ENCODE measurements around the gene SLC35A2. TPM values are rescaled to one million over a fixed set of nuclear protein-coding genes. Genes with fewer than 3 reads are reported as not detected.
A peak's percentile ranks its signal among the peaks of the same experiment; 100 is the strongest.

Gene SLC35A2
- total RNA-seq (2014; rRNA removed; shearing (Covaris generic)) = 24.8 and 24.9 TPM in 2 replicates

DNA sequence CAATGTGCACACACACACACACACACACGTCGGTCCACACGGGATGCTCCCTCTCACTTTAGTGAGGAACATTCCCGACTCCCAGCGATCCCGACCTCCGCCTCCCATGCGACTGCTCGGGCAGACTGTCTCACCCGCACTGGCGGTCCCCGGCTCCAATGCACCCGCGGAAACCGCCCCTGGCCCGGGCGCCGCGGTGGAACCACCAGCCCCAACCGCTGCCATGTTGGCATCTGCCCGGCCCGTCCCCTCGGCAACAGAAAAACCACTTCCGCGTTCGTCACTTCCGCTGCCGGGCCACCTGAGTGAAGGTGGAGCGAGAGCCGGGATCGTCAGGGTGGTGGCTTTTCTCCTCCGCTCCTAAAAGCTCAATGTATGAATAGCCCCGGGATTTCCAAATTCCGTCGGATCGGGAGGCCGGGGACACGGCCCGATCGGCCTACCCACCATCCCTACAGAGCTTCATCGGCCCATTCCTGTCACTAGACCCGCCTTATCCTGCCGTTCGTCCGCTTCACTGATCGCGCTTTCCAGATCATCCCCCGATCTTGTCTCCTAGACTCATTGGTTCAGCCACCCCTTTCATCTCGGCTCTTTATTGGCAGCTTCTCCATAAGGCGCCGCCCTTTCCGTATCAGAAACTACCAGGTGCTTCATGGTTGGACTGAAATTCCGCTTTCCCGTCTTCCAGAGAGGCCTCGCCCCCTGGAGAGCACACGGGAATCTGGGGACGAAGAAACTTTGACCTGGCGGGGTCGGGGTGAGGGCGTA is at the start of gene SLC35A2:
TSS of gene SLC35A2 (minus strand) at position 235 of the 771 bp plus-strand sequence. CDS start at position 225, 10 bp downstream.
- DNase-seq (ENCODE audit: low read depth) = peak; percentile 78

DNA sequence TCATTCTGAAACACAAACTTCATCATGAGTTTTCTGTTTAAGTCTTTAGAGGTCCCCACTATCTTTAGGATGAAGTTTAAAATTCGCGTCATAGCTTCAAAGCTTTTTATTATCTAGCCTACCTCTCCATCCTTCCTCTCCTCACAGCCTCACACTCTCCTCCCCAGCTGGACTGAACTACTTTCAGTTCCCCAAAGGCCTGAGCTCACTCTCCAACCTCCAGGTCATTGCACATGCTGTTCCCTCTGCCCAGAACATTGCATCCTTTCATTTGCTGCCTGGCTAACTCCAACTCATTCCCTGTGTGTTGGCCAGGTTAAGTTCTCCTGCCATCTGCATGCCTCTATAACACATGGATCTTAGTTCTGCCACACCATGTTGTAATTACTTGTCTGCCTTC is 48.8 kb upstream of the SLC35A2 start:
- DNase-seq (ENCODE audit: low read depth) = no peak

GRCh38 chrX:48958635-48959094 is 47.2 kb upstream of the SLC35A2 start:
- peak; percentile 63 for DNase-seq (ENCODE audit: low read depth)

DNA sequence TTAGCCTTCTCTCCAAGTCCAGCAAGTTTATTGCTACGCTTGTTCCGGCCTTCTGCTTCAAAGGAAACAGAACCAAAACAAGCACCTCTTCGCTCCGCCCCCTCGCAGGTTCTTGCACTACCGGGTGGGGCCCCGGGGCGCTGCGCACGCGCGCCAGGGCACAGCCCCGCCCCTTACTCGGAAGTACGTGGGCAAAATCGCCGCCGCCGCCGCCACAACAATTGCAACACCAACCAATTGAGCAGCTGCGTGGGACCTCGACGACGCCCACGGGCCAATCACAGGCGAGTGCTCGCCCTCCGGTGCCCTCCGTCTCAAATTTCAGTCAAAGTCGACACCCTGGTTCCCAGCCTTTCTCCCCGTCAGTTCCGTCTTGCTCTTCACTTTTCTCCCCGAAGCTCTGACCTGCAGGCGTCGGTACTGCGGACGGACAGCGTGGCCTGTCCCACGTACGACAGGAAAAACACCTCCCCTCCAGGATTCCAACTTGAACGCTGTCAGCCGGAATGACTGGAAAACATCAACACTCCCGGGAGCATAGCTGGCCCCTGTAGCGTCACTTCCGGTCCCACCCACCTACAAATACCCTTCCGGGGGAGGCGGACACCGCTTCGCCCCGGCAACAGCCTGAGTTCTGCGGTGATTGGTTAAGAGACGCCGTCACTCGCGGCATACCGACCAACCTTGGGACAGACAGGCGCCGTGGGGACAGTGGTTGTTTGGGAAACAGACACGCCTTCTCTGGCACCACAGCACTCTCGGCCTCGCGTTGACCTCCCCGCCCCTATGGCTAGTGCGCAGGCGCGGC is 46.6 kb upstream of the SLC35A2 start:
- peak; percentile 96 for DNase-seq (ENCODE audit: low read depth)

DNA sequence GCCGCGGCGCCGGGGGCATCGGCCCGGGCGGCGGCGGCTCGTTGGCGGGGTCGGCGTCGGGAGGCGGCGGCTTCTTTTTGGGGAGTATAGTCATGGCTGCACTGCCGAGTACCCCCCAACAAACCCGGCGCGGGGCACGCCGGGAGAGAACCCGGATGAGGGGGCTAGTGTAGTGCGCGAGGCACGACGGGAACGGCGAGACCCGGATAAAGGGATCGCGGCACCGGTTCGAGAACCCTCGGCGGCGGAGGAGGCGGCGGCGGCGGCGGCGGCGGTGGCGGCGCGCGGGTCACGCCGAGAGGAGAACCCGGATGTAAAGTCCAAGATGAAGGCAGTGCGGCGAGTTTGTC is 46.0 kb upstream of the SLC35A2 start, which contains the start of gene OTUD5:
TSS of gene OTUD5 (minus strand) at position 131 of the 350 bp plus-strand sequence. CDS start at position 94, 37 bp downstream.
- peak; percentile 71 for DNase-seq (ENCODE audit: low read depth)

DNA sequence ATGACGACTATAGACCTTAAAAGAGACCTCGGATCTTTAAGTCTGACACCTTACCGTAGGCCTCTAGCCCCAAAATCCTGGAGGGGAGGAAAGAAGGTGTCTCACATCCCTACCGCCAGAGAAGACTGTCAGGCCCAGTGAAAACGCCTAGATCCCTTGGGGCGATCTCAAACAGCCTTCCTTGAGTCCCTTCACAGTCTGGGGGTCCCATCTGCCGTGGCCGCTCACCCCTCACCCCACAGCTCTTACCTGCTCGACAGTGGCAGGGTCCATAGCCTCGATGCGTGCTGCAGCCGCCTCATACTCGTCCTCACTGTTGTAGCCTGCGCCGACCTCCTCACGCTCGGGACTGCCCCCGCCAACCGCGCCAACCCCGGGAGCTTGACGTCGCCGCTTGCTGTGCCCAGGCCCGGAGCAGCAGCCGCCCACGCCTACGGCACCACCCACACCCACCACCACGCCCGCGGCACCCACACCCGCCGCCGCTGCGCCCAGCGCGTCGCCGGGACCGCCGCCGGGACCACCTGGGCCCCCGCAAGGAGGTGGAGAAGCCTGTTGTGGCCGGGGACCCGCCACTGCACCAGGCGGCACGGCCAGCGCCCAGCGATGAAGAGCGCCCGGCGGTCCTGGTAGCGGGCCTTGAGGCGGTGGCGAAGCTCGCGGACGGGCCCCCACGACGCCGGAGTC is 45.4 kb upstream of the SLC35A2 start:
- DNase-seq (ENCODE audit: low read depth) = peak; percentile 9

DNA sequence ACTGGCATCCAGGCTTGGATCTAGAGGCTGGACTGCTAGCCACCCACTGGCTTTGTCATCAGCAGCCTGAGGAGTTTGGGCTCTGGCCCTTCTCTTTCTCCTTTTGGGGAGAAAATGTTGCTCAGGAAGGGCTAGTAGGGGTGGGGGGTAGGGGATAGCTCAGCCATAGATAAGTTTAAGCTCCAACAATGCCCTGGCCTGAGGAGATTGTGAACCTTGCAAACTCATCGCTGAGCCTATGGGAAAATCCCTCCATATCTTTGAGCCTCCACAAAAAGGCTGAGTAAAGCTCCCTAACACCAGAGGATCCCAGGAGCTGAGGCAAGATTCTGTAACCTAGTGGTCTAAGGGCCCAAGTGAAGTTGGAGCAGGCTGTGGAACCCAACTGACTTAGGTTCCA is 37.1 kb upstream of the SLC35A2 start:
- DNase-seq (ENCODE audit: low read depth) = no peak

DNA sequence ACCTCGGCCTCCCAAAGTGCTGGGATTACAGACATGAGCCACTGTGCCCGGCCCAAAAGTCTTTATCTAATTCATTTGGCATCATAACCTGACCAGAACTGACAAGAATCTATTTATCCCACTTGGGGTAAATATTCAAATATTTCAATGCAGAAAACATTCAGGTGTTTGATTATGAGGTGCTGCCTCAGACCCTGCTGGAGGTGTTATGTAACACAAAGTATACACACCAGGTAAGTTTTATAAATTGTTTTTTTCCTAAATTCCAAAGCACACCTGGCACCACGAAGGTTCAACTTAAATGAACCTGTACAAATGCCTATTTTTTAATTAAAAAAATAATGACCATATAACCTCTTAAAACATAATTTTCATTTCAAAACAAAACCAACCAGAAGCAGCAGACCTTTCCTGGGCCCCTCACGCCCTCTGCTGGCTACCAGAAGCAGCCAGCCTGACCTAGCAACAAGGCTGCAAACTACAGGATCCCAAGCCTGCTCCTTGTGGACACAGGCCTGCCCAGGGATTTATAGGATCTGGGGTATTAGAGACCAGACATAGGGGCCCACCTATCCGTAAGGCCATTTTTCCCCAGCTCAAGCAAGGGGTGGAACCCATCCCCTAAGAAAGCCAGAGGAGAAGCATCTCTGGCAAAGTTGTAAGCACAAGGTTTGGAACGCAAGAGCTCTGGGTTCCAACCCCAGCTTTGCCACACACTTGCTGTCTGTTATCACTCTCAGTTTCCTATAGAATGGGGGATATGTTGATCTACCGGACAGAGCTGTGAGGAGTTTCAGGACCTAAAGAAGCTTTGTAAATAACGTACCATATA is 34.3 kb upstream of the SLC35A2 start:
- peak; percentile 36 for DNase-seq (ENCODE audit: low read depth)

DNA sequence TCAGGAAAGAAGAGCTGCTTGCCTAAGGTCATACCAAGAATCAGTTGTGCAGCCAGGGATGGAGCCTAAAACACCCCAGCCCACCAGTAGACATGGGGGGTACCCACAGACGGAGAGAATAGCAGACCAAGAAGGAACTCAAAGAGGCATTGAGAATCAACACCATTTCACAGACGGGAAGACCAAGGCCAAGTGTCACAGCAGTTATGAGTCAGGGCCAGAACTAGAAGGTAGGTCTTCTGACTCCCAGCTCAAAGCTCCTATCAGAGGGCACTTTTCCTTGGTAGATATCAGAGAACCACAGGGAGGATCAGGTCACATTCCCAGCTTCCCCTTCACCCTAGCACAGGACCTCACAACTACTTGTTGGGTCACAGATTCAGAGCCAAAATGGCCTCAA is 31.4 kb upstream of the SLC35A2 start:
- no peak for DNase-seq (ENCODE audit: low read depth)

- no peak for DNase-seq (ENCODE audit: low read depth)
Observed at GRCh38 chrX:48940404-48940955, 29.0 kb upstream of the SLC35A2 start.

DNA sequence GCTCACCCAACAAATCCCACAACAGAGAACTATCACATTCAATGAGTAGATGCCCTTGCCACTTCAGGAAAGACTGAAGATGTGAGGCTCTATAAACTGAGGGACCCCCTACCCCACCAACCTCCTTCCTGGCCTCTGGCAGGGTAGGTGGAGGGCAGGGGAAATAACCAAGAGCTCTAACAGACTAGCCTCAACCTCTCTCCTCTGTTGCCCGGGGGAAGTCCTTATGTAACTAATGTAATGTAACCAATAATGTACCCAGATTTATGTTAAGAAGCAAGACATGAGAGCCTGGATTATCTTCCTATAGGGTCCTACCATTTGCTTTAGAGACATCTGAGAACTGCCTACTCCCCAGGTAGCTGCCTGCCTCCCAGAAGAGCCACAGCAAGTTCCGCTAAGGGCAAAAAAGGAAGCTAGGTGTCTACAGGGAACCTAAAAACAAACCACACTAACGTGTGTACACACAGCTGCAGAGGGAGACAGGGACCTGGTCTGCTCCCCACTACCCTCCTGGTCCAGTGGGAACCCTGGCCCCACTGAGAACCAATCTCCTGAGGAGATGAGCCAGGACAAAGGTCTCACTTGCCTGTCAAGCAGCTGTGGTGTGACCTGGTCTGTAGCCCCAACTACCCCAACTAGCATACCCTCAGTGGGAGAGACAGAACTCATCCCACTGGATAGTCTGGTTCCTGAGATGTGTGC is 28.2 kb upstream of the SLC35A2 start:
- no peak for DNase-seq (ENCODE audit: low read depth)

GRCh38 chrX:48938721-48939425 is 27.4 kb upstream of the SLC35A2 start:
- no peak for DNase-seq (ENCODE audit: low read depth)

- DNase-seq (ENCODE audit: low read depth) = peak; percentile 48
Observed at GRCh38 chrX:48937054-48937907, 25.8 kb upstream of the SLC35A2 start.

- no peak for DNase-seq (ENCODE audit: low read depth)
Observed at GRCh38 chrX:48936429-48937053, 25.1 kb upstream of the SLC35A2 start.

DNA sequence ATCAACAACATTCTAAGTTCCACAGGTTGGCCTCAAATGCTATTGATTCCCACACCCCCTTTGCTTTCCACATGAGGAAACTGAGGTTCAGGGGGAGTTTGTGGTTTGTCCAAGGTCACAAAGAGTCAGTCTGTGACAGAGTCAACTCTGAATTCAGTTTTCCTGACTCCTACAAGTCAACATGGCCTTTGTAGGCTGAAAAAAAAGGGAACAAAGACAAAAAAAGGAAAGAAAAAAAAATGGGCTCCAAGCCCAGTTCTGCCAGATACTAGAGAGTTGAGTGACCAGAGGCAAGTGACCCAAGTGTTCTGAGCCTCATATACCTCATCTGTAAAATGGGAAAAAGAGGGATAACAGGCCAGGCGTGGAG is 23.8 kb upstream of the SLC35A2 start:
- DNase-seq (ENCODE audit: low read depth) = no peak

- DNase-seq (ENCODE audit: low read depth) = no peak
Observed at GRCh38 chrX:48934581-48935300, 23.3 kb upstream of the SLC35A2 start.

DNA sequence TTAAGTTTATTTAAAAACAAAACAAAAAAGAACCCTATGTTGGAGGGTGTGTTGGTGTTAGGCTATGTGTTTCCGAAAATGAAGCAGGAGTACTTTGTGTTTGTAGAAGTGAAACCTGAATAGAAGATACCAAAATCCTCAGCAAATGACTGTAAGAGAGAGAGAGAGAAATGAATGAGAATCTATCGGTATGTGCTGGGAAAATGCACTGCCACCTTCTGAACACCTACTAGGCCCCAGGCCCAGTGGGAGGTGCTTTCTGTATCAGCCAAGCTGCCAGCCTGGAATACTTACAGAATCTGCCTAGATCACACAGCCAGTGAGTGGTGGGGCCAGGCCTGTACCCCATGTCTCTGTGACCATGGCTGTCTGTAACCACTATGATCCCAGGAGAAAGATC is 22.3 kb upstream of the SLC35A2 start:
- DNase-seq (ENCODE audit: low read depth) = no peak
